AG09309 (cell line): Measurements from ENCODE around the gene ITGBL1.

ENCODE experiments used
- DNase-seq: peaks from one replicate; pipeline ENCODE4 v3.0.0-alpha.2; 2010; ENCODE audit warnings: low read depth
- H3K4me3 ChIP-seq: 2 replicates; pipeline ENCODE4 v1.5.1; 2011; ENCODE audit warnings: mild to moderate bottlenecking, low read depth, low read length, moderate library complexity; ENCODE audit not compliant: control insufficient read depth
- TF ChIP-seq, protein P1 (sequence below): IDR thresholded peaks from 2 replicates; pipeline ENCODE4 v1.5.1; 2011; ENCODE audit warnings: mild to moderate bottlenecking, low read depth, low read length, inconsistent platforms; ENCODE audit not compliant: insufficient read depth, control insufficient read depth; ENCODE audit errors: missing control alignments

ITGBL1 gene

DNA sequence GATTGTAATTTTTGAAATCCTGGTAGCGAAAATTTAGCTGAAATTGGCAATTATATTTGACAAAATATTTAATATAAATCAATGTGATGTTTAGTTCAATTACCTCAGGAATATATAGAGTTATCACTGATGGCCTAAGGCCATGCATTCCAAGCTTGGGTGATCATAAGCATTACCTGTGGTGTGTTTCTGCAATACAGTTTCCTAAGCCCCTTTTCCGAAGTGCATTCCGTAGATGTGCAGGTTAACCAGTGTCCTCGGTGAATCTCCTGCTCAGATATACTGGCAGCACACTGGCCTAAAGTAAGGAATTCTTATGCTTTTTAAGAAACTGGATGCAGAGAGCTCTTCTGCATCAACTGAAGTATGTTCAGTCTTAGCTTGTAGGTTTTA, 35.0 kb downstream of the ITGBL1 start:
- no peak for DNase-seq
- no peak overlapping the region for H3K4me3 ChIP-seq
- TF ChIP-seq, protein P1, sequence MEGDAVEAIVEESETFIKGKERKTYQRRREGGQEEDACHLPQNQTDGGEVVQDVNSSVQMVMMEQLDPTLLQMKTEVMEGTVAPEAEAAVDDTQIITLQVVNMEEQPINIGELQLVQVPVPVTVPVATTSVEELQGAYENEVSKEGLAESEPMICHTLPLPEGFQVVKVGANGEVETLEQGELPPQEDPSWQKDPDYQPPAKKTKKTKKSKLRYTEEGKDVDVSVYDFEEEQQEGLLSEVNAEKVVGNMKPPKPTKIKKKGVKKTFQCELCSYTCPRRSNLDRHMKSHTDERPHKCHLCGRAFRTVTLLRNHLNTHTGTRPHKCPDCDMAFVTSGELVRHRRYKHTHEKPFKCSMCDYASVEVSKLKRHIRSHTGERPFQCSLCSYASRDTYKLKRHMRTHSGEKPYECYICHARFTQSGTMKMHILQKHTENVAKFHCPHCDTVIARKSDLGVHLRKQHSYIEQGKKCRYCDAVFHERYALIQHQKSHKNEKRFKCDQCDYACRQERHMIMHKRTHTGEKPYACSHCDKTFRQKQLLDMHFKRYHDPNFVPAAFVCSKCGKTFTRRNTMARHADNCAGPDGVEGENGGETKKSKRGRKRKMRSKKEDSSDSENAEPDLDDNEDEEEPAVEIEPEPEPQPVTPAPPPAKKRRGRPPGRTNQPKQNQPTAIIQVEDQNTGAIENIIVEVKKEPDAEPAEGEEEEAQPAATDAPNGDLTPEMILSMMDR = no peak

DNA sequence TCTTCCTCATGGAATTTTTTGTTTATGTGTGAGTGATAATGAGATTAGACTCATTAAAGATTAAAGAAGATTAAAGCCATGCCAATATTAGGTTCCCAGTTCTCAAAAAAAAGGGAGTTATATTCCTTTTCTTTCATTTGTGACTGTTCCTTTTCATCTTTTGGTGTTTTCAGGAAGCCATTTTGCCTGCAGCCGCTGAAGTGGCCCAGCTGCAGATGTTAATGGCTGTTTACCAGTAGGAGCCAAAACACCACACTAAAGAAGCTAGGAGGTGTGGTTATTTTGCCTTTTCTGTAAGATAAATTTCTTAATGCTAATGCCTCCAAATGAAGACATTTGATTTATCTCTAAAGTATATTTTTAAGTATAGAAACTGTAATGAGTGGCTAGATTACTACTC, 36.3 kb downstream of the ITGBL1 start:
- H3K4me3 ChIP-seq = no peak overlapping the region
- TF ChIP-seq, protein P1 = no peak
- no peak for DNase-seq

DNA sequence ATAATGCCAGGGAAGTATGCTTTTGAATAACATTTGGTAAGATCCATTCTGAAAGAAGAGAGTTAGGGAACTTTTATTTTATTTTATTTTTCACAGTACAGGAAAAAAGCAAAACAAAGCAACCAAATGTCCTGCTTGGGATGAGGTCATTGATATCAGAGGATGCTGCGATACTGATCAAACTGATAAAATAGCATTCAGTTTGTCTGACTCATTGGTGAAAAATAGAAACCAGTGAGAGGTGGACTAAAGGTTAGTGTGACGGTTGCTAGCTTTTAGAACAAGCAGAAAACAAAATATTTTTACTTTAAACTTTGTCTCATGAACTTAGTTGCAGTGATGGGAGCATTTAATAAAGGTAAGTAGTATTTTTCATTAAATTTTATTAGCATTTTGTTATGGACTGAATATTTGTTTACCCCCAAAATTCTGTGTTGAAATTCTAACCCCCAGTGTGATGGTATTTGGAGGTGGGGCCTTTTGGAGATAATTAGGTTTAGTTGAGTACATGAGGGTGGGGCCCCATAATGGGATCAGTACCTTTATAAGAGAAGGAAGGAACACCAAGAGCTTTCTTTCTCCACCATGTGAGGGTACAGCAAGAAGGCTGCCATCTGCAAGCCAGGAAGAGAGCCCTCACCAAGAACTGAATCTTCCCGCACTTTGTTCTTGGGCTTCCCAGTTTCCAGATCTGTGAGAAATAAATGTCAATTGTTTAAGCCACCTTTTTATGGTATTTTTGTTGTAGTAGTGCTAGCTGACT, 37.3 kb downstream of the ITGBL1 start:
- no peak overlapping the region for H3K4me3 ChIP-seq
- no peak for DNase-seq
- TF ChIP-seq, protein P1 = no peak

DNA sequence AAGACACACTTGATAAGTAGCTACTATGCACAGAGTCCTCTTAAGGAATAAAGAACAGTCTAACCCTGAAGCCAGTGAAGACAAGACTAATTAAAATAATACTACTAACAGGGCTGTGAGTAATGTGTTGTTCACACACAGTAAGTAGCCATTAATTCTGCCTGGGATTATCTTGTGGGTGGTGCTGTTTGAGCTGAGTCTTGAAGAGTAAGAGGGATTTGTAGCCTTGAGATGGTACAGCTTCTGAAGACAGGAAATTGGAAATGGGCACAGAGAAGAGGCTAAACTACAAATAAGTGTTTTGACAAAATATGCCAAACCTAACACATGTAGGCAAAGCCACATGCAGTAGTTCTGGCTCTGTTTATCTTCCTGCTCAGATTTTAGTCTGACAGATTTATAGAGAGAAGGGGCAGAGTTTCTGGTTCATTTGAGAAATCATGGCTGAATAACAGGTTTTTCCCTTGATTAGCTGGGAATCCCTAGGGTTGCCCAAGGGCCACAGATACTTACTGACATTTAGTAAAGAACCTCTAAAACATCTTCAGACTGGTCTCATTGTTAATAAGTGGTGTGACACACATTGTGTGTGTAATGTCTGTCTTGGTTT, 38.0 kb downstream of the ITGBL1 start:
- TF ChIP-seq, protein P1 = no peak
- DNase-seq = no peak

DNA sequence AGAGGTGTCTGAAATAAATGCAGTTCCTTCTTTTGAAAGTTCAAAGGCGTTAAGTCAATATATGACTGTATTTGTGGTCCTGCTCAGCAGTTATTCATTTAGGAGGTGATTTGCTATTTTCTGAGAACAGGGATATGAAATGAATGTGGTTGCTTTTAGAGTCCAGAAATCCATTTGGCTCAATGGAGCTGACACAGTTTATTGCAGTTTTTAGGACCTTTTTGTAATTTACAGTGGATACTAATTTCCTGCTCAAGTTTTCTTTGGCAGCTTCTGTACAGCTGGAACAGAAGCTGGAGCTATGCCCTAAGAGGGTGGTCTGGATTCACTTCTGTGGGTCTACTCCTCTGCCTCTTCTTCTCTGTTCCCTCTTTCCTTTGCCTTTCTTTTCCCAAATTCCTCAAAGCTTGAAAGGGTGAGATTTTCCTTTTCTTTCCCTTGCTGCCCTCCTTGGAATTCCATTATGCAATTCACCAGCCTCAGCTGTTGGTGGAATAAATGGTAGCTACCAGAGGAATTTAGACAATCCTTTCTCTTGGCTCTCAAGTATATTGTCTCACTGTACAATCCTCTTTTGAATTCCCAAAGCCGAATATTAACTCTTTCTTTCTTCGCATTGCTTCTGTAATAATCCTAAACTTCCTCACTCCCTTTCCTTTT, 39.9 kb downstream of the ITGBL1 start:
- TF ChIP-seq, protein P1 = no peak
- DNase-seq = no peak
- H3K4me3 ChIP-seq = no peak overlapping the region

More for the DNA sequence above, 38.0 kb downstream of the ITGBL1 start:
- H3K4me3 ChIP-seq = no peak overlapping the region

DNA sequence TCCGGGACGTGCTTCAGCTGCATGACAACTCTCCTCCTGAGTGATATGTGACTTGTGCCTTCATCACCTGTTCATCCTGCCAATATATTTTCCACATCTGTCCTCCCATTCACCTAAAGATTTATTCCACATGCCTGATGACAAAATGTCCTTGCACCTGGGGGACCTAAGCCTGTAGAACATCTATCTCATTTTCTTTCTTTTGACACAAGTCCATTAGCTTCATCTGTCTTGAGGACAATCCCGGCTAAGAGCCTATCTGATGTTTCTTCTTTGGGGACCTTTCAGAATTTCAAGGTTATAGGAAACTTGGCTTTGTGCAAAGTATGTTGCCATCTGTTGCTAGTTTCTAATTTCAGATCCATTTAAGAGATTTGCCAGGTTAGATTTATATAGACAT, 41.1 kb downstream of the ITGBL1 start:
- no peak overlapping the region for H3K4me3 ChIP-seq
- DNase-seq = no peak
- TF ChIP-seq, protein P1 = no peak
